HT-29 (cell line): ENCODE measurements around the gene MAPK9. TPM values are rescaled to one million over a fixed set of nuclear protein-coding genes. Genes with fewer than 3 reads are reported as not detected.
A peak's percentile ranks its signal among the peaks of the same experiment; 100 is the strongest.

Experiments
- DNase-seq: peaks from one replicate; pipeline ENCODE4 v3.0.0-alpha.2; 2015; ENCODE audit warnings: low spot score
- total RNA-seq: library from RNA; depleted of rRNA; stranded (reverse); fragments of >200 nt; shearing (Covaris generic); gene quantifications from 2 replicates; pipeline ENCODE4 v1.2.3, GENCODE V29; 2014; rRNA removed

The MAPK9 gene
- 22.3 and 24.0 TPM in 2 replicates for total RNA-seq

GRCh38 chr5:180291943-180292831, at the start of gene MAPK9:
Gene MAPK9, minus strand, starts transcription at chr5:180292083. Its CDS starts 11,522 bp downstream, at chr5:180280561.
- DNase-seq: peak; percentile 83

DNA sequence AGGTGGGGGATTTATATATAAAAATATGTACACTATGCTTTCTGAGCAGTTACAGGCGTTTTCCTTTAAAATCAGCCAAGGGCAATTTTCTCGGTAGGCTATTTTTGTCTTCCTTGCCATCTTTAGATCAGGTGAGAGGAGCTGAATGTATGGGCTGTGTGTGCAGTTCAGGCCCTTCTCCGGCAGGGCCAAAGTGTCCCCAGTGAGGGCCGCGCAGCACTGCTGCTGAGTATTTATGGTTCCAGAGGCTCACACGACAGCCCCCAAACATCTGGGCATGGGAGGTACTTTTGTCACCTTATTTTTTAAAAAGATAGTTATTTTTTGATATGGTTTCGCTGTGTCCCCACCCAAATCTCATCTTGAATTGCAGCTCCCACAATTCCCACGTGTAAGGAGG, 49.7 kb upstream of the MAPK9 start:
- no peak for DNase-seq

DNA sequence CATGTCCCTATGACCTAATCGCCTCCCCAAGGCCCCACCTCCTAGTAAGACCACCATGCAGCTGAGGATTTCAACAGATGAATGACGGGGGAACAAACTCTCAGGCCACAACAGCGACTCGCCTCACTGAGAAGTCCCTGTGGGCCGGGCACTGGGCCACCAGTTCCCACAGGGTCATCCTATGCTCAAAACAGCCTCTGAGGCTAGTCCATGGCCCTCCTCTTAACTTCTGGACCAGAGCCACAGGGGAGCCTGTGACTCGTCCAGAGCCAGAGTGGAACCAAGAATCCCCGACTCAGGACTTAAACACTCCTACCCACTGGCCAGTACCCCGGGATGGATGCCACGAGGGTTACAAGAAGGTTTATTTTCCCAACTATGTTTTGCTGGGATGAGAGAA, 49.0 kb upstream of the MAPK9 start:
- no peak for DNase-seq

GRCh38 chr5:180339583-180340183, 47.8 kb upstream of the MAPK9 start:
- no peak for DNase-seq

GRCh38 chr5:180338001-180338707, 46.3 kb upstream of the MAPK9 start:
- no peak for DNase-seq

DNA sequence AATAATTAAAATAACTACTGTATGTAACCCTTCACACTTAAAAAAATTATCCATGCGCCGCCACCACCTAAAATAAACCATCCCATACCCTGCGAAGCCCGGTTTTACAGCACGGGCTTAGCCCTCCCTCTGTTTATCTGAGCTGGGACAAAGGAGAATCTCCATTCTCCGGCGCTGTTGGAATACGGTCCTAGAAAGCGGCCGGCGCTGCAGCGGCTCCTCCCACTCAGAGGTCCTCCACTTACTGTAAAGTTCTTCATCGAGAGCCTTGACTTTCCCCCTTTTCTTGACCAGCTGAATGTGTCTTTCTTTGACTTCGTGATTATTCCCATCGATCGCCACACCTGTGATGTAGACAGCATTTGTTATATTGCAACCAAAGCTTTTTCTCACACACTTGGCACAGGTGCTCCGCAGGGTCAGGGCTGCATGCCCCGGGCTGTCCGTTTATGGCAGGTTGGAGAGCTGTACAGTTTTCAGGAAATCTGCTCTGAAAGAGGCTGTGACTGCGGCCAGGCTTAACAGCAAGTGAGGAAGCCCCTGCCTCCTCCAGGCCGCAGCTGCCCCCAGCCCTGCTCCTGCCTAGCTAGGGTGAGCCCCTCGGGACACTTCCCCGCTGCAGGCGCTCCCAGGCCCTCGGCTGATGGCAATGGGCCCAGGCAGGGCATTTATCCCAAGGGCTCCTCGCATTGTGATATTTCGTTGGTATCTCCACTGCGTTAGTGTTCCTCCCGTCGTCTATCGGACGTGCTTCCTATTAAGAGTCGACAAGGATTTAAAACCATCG, 44.5 kb upstream of the MAPK9 start:
- no peak for DNase-seq

- DNase-seq: no peak
These were observed 43.8 kb upstream of the MAPK9 start for GRCh38 chr5:180335614-180336233.

- DNase-seq: no peak
These were observed 43.1 kb upstream of the MAPK9 start for GRCh38 chr5:180334751-180335613.

DNA sequence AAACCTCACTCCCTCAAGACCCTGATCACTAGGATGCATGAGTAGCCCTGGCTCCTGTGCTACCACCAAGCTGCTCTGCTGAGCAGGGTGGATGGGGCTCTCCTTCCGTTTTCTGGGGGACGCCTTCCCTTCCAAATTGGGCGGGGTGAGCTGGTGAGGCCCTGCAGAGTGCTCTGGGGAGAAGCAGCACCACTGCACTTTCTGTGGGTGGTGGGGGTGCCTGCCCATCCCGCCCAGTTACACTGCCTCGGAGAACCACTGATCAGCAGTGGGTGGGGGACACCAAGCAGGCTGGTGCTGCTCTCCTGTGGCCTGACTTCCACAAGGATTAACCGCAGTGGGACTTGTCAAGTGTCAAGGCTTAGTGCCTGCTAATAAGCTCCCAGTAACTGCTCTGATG, 42.3 kb upstream of the MAPK9 start:
- DNase-seq: no peak

DNA sequence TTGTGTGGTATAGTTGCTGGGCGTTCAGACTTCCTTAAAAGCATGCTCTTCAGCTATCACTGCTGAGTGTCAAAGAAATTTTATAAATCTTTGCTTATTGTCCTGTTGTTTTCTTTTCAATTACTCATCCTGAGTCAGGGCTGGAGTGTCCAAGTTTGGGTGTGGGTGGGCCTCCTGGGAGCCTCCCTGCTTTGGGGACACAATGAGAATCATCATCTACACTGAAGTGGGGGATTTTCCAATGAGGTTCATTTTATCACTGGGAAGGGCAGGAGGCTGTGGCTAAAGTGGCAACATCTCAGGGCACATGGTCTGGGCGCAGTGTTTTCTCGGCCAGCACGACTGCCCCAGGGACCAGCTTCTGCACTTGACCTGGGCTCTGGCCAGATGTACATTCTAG, 41.8 kb upstream of the MAPK9 start:
- DNase-seq: no peak

DNA sequence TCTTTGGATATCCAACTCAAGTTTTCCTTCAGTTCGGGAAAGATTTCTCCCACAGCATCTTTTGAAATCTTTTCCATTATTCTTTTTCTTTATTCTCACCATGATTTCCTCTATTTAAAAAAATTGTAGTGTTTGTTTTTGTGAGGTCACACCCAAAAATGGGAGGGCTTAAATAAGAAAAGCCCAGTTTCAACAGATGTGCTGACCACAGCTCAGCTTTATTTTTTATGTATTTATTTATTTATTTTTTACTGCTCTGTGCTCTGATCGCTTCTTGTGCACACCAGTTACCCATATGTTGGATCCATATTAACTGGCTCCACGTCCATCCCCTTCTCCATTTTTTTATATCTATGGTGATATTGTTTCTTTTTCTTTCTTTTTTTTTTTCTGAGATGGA, 41.0 kb upstream of the MAPK9 start:
- no peak for DNase-seq

- DNase-seq: peak; percentile 26
These were observed 40.2 kb upstream of the MAPK9 start for GRCh38 chr5:180332051-180332517.

GRCh38 chr5:180331647-180331950, 39.7 kb upstream of the MAPK9 start:
- no peak for DNase-seq

DNA sequence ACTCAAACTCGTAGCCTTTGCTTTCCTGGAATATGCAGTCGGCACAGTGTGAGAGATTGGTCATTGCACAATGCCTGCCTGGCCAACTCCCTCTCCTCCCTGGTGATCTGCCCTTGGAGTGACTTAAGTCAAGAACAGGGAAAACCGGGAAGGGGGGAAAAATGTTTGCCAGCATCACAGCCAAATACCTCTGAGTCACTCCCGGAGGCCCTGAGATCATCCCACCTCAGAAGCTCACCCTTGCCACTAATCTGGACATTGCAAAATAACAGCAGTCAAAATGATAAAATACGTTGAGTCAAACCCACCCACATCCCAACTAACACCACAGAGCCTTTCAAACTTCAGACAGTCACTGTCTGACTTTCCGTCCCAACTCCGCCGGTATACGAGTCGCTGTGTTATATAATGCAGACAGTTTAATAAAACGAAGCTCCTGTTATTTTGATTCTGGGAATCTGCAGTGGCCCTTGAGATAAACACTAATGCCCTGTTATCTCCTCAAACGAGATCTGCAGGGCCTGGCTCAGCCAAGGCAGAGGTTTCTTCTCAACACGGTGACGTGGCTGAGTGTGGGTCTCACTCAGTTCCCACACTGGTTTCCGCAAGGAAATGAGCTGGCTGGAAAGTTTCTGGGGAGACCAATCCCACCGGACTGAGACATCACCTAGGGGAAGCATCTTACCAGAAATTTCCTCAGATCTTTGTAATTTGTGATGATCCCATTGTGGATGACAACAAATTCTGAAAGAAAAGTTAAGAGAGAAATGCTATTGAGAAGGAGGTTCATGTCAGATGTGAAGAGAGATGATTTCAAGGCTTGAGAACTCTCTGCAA, 39.1 kb upstream of the MAPK9 start:
- no peak for DNase-seq

- no peak for DNase-seq
These were observed 38.4 kb upstream of the MAPK9 start for GRCh38 chr5:180330270-180330648.

- no peak for DNase-seq
These were observed 37.9 kb upstream of the MAPK9 start for GRCh38 chr5:180329606-180330269.

DNA sequence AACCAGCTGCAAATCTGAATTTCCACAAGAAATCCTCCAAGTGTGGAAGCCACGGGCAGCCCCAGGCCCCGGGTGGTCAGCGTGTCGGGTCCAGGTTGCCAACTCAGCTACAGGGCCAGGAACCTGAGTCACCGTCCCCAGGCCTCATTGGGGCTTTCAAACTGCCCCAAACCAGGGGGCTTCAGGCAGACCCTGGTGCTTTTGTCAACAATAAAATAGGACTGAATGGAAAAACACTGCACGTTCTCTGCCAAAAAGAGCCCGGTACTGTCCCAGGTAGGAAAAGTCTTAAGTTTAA, 37.2 kb upstream of the MAPK9 start:
- no peak for DNase-seq

- DNase-seq: peak; percentile 94
These were observed 36.6 kb upstream of the MAPK9 start for GRCh38 chr5:180328296-180329137.
